Right lobe of liver (tissue), 6 donors: ENCODE measurements around the gene G6PD. TPM values are rescaled to one million over a fixed set of nuclear protein-coding genes. Genes with fewer than 3 reads are reported as not detected.
"Not testable (repeated sequence)": the region's sequence is repeated elsewhere in the genome, so short reads cannot be mapped to it uniquely, and the experiment has no call there.

Experiments used
- ATAC-seq, 4 donors: fragments of 200-7000 bp; cut with Tn5 transposase; one replicate each; pipeline ENCODE4 v1.9.1; 2020; ENCODE audit warnings: mild to moderate bottlenecking in 4 of 4, moderate library complexity in 4 of 4
- DNase-seq, 3 donors: peaks; one replicate each; pipeline ENCODE4 v3.0.0-alpha.2; 2020
- H3K27ac ChIP-seq, 3 donors: fragments of 200-600 bp; one replicate each; pipeline ENCODE4 v1.8.0; 2022
- H3K27me3 ChIP-seq, 2 donors: fragments of 200-600 bp; one replicate each; pipeline ENCODE4 v1.8.0; 2022
- H3K36me3 ChIP-seq, 4 donors: fragments of 200-600 bp; sonication (generic) in 1 of 4; one replicate each; pipeline versions ENCODE4 v1.5.1 to v1.8.0; 2017 to 2022; ENCODE audit warnings: control low read depth in 1 of 4
- H3K4me1 ChIP-seq, 4 donors: fragments of 200-600 bp; sonication (generic) in 1 of 4; one replicate each; pipeline versions ENCODE4 v1.5.1 to v1.8.0; 2017 to 2022; ENCODE audit warnings: control low read depth in 1 of 4
- H3K4me3 ChIP-seq, 3 donors: fragments of 200-600 bp; one replicate each; pipeline ENCODE4 v1.8.0; 2022
- H3K9me3 ChIP-seq, 4 donors: fragments of 200-600 bp; sonication (generic) in 1 of 4; one replicate each; pipeline versions ENCODE4 v1.5.1 to v1.8.0; 2017 to 2022; ENCODE audit warnings: control low read depth in 1 of 4
- POLR2A ChIP-seq: fragments of 450-650 bp; IDR thresholded peaks from one replicate; pipeline ENCODE4 v1.6.1; 2017; ENCODE audit warnings: antibody characterized with exemption, mild to moderate bottlenecking
- WGBS: methylation state at CpG from one replicate; pipeline ENCODE4 v1.1.6; 2018; ENCODE audit warnings: low coverage, low lambda C conversion rate; ENCODE audit not compliant: insufficient coverage; ENCODE audit errors: missing lambda C conversion rate; 5-methylcytosine and 5-hydroxymethylcytosine counted together
- intact Hi-C, 2 donors: fragments of 100-400 bp; cut with DNase I; formaldehyde crosslinking; loops; one replicate each; pipeline versions ENCODE4 v1.11.2 to v1.14.1; 2022
- total RNA-seq, 6 experiments: library from RNA; depleted of rRNA in 2 of 6; stranded (reverse); fragments of >200 nt in 2 of 6; fragmentation: NEBNext Ultra II Directional in 3 of 6; extraction: Animal tissue kit (Norgen Biotek cat#: 25700) in 3 of 6; gene quantifications; one replicate each; pipeline versions ENCODE4 v1.1.0 to v1.2.4, GENCODE V29; 2016 to 2023
- TF ChIP-seq, protein P1 (sequence below), 4 donors: fragments of 200-600 bp in 3 of 4; fragments of 450-650 bp in 1 of 4; IDR thresholded peaks; one replicate each; pipeline versions ENCODE4 v1.5.1 to v1.8.0; 2016 to 2022; ENCODE audit warnings: antibody characterized with exemption in 4 of 4, mild to moderate bottlenecking in 2 of 4
- donor health status: DM: no; HTN: yes; CAD: no.
- donor health status: DM: no; HTN: no; CAD: no.
- donor health status: DM: no; HTN: no; CAD: no.
- donor health status: DM: no; HTN: yes; CAD: no.
- donor health status: DM: no; HTN: yes; CAD: no.

G6PD gene
- total RNA-seq, 6 experiments from 2014 or later: 3.3 to 10.1 (median 7.5) TPM

DNA sequence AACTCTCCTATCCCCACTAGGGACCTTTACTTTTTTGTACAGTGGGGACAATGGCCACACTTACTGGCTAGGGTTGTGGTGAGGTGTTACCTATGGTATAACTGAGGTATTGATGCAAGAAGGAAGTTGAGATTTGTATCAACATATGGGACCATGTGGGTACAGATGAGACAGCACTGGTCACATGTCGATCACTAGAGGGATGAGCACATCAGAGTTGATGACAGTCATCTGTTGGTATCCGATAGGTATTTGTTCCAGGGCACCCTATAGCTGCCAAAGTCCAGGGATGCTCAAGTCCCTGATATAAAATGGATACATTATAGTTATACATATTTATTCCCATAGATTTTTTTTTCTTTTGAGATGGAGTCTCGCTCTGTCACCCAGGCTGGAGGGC, 43.7 kb downstream of the G6PD start:
- DNase-seq (no peak), ATAC-seq (no peak)
- no peaks in the 10 kb centered on the region for H3K27me3 ChIP-seq
- no peak overlapping the region for H3K4me3 ChIP-seq
- H3K27ac ChIP-seq: no peak overlapping the region
- intact Hi-C loops: no loop called here
- H3K9me3 ChIP-seq: no peaks in the 10 kb centered on the region
- H3K4me1 ChIP-seq: no peaks in the 10 kb centered on the region
- TF ChIP-seq, protein P1, sequence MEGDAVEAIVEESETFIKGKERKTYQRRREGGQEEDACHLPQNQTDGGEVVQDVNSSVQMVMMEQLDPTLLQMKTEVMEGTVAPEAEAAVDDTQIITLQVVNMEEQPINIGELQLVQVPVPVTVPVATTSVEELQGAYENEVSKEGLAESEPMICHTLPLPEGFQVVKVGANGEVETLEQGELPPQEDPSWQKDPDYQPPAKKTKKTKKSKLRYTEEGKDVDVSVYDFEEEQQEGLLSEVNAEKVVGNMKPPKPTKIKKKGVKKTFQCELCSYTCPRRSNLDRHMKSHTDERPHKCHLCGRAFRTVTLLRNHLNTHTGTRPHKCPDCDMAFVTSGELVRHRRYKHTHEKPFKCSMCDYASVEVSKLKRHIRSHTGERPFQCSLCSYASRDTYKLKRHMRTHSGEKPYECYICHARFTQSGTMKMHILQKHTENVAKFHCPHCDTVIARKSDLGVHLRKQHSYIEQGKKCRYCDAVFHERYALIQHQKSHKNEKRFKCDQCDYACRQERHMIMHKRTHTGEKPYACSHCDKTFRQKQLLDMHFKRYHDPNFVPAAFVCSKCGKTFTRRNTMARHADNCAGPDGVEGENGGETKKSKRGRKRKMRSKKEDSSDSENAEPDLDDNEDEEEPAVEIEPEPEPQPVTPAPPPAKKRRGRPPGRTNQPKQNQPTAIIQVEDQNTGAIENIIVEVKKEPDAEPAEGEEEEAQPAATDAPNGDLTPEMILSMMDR (IDR thresholded peaks at IDR 0.05): no peak
- no peak for TF ChIP-seq POLR2A
- H3K36me3 ChIP-seq: peaks cover 0 to 7% (median 0%) of the 10 kb centered on the region in 4 donors
- 79% methylated on average over 2 of the region's 3 CpGs for WGBS

DNA sequence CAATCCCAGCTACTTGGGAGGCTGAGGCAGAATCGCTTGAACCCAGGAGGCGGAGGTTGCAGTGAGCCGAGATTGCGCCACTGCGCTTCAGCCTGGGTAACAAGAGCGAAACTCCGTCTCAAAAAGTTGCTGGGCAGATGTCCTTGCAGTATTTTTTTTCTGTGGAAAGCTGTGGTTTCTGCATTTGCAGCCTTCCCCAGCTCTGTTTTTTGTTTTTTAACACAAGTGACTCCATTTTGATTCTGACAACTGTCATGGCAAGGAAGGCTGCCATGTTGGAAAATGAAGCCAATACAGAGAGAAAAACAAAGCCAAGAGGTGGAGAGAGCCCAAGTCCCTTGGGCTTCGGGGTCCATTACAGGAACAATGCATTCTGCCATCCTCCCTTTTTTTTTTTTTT, 44.5 kb downstream of the G6PD start:
- DNase-seq: no peak
- H3K36me3 ChIP-seq: peaks cover 0 to 4% (median 0%) of the 10 kb centered on the region in 4 donors
- no peaks in the 10 kb centered on the region for H3K9me3 ChIP-seq
- ATAC-seq: no peak
- whole genome bisulfite sequencing: 84% methylated on average over 7 of the region's 8 CpGs
- peaks cover 0 to 4% of the 10 kb centered on the region in 2 donors for H3K27me3 ChIP-seq
- intact Hi-C loops: no loop called here
- TF ChIP-seq, protein P1 (IDR thresholded peaks at IDR 0.05): no peak
- no peak for TF ChIP-seq POLR2A
- H3K4me3 ChIP-seq: no peak overlapping the region
- no peaks in the 10 kb centered on the region for H3K4me1 ChIP-seq
- no peak overlapping the region for H3K27ac ChIP-seq

DNA sequence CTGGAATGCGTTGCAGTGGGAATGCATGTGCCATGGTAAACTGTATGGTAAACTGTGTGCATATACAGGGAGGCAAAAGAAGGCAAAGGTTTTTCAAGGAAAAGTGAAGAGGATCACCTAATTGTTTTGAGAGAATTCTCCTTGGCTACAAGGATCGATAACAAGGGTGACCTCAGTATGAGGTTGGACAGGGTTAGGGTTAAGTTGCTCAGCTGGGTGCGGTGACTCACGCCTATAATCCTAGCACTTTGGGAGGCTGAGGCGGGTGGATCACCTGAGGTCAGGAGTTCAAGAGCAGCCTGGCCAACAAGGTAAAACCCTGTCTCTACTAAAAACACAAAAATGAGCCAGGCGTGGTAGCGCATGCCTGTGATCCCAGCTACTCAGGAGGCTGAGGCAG, 45.2 kb downstream of the G6PD start:
- H3K36me3 ChIP-seq: not testable (repeated sequence)

DNA sequence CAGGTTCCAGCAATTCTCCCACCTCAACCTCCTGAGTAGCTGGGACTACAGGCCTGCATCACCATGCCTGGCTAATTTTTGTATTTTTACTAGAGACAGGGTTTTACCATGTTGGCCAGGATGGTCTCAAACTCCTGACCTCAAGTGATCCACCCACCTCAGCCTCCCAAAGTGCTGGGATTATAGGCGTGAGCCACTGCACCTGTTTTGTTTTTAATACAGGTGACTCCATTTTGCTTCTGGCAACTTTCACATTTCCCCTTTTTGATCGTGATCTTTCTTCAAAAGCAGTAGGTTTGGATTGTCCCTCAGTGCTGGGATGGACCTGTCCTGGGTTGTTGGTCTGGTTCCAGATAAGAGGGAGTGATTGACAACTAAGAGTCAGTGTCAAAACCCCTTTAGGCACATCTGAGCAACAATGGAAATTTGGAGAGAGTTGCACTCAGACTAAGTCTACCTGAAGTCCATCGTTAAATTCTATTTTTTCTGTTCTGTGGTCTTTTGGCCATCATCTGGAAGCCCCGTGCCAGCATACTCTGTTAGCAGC, 50.0 kb downstream of the G6PD start:
- 68% methylated on average over 4 of the region's 4 CpGs for WGBS
- intact Hi-C loops, DNase-seq, H3K4me1 ChIP-seq, ATAC-seq, H3K27me3 ChIP-seq, H3K4me3 ChIP-seq, H3K9me3 ChIP-seq, H3K36me3 ChIP-seq, H3K27ac ChIP-seq: not testable (repeated sequence)

More for the DNA sequence above, 45.2 kb downstream of the G6PD start:
- intact Hi-C loops, H3K27ac ChIP-seq, H3K4me1 ChIP-seq, ATAC-seq, DNase-seq, H3K4me3 ChIP-seq, H3K27me3 ChIP-seq, H3K9me3 ChIP-seq: not testable (repeated sequence)
- 79% methylated on average over 5 of the region's 7 CpGs for WGBS

DNA sequence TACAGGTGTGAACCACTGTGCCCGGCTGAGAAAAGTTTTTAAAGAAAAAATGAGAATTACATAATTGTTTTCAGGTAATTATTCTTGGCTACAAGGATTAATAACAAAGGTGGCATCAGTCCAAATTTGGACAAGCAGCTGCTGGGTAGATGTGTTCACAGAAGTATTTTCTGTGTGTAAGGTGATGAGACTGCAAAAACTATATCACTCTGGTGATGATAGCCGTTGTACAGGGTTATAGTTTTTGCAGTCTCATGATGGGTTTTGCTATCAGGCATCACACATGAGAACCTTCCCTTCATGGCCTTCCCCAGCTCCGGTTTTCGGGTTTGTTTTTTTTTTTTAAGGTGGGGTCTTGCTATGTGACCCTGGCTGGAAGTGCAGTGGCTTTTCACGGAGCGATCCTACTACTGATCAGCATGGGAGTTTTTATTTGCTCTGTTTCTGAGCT, 51.1 kb downstream of the G6PD start:
- no peak for ATAC-seq
- Histone ChIP-seq H3K27ac (no peak overlapping the region), H3K4me3 (no peak overlapping the region), H3K36me3 (no peaks in the 10 kb centered on the region), H3K4me1 (no peaks in the 10 kb centered on the region), H3K9me3 (no peaks in the 10 kb centered on the region), H3K27me3 (peaks cover 0 to 4% of the 10 kb centered on the region in 2 donors)
- no peak for TF ChIP-seq POLR2A
- TF ChIP-seq, protein P1 (IDR thresholded peaks at IDR 0.05): no peak
- intact Hi-C loops: no loop called here
- 59% methylated on average over 4 of the region's 6 CpGs for WGBS
- no peak for DNase-seq
